ENCODE measurements around the gene CMIP. TPM values are rescaled to one million over a fixed set of nuclear protein-coding genes. Genes with fewer than 3 reads are reported as not detected.
A peak's percentile ranks its signal among the peaks of the same experiment; 100 is the strongest.

Gene CMIP
- total RNA-seq, 1 experiment from 2014 or later = 53.6 TPM

GRCh38 chr16:81530814-81531213 is 86.2 kb downstream of the CMIP start:
- peak; percentile 40 for DNase-seq (ENCODE audit: unreplicated experiment)
- H3K9me3 Mint-ChIP-seq (ENCODE audit: unreplicated experiment) = no peaks in the 10 kb centered on the region
- H3K4me3 Mint-ChIP-seq (ENCODE audit: unreplicated experiment) = peak overlapping the region; percentile 53
- intact Hi-C loops (cut with micrococcal nuclease) = loop anchor here (5.0 kb wide), 1 partner anchor 91 kb away; no protein-coding TSS in a partner anchor
- TF ChIP-seq CTCF (IDR thresholded peaks at IDR 0.05; ENCODE audit: unreplicated experiment) = no peak
- H3K27me3 Mint-ChIP-seq (ENCODE audit: insufficient read depth, unreplicated experiment) = no peaks in the 10 kb centered on the region
- peaks cover 65% of the 10 kb centered on the region for H3K4me1 Mint-ChIP-seq (ENCODE audit: insufficient read depth, unreplicated experiment)
- peaks cover 13% of the 10 kb centered on the region for H3K36me3 Mint-ChIP-seq (ENCODE audit: insufficient read depth, unreplicated experiment)
- peak overlapping the region; percentile 97 for H3K27ac Mint-ChIP-seq (ENCODE audit: low read depth, unreplicated experiment)
- ChIA-PET POLR2A (interaction anchor here (0.7 to 2.7 kb wide), 19 partner anchors 9 to 182 kb away, joined by 3 to 30 read pairs (median 5); partner anchors contain the start of gene CMIP), CTCF (interaction anchor here (0.5 to 1.5 kb wide), 6 partner anchors 17 to 258 kb away, joined by 3 to 6 read pairs (median 4); no protein-coding TSS in a partner anchor)
- TSS peak; percentile 50 for BruUV-seq (replicated peaks)

GRCh38 chr16:81531419-81531821 is 86.8 kb downstream of the CMIP start:
- BruUV-seq (replicated peaks) = no TSS peak
- no peaks in the 10 kb centered on the region for H3K27me3 Mint-ChIP-seq (ENCODE audit: insufficient read depth, unreplicated experiment)
- H3K9me3 Mint-ChIP-seq (ENCODE audit: unreplicated experiment) = no peaks in the 10 kb centered on the region
- DNase-seq (ENCODE audit: unreplicated experiment) = peak; percentile 92
- peaks cover 13% of the 10 kb centered on the region for H3K36me3 Mint-ChIP-seq (ENCODE audit: insufficient read depth, unreplicated experiment)
- peaks cover 60% of the 10 kb centered on the region for H3K4me1 Mint-ChIP-seq (ENCODE audit: insufficient read depth, unreplicated experiment)
- TF ChIP-seq CTCF (IDR thresholded peaks at IDR 0.05; ENCODE audit: unreplicated experiment) = no peak
- ChIA-PET POLR2A (interaction anchor here (0.8 to 2.7 kb wide), 12 partner anchors 10 to 182 kb away, joined by 3 to 30 read pairs (median 6); partner anchors contain the start of gene CMIP), CTCF (interaction anchor here (1.4 to 1.5 kb wide), 2 partner anchors 90 to 127 kb away, joined by 5 to 6 read pairs; no protein-coding TSS in a partner anchor)
- intact Hi-C loops (cut with micrococcal nuclease) = loop anchor here (5.0 kb wide), 1 partner anchor 91 kb away; no protein-coding TSS in a partner anchor
- H3K4me3 Mint-ChIP-seq (ENCODE audit: unreplicated experiment) = no peak overlapping the region
- peak overlapping the region; percentile 97 for H3K27ac Mint-ChIP-seq (ENCODE audit: low read depth, unreplicated experiment)

GRCh38 chr16:81532491-81533174 is 88.0 kb downstream of the CMIP start:
- ChIA-PET CTCF (interaction anchor here (0.6 to 0.7 kb wide), 2 partner anchors 212 to 528 kb away, joined by 3 read pairs; no protein-coding TSS in a partner anchor), POLR2A (interaction anchor here (0.6 to 2.7 kb wide), 8 partner anchors 9 to 183 kb away, joined by 3 to 30 read pairs (median 8); partner anchors contain the start of gene CMIP)
- peak overlapping the region; percentile 97 for H3K27ac Mint-ChIP-seq (ENCODE audit: low read depth, unreplicated experiment)
- intact Hi-C loops (cut with micrococcal nuclease) = loop anchor here (5.0 kb wide), 1 partner anchor 90 kb away; no protein-coding TSS in a partner anchor
- H3K9me3 Mint-ChIP-seq (ENCODE audit: unreplicated experiment) = no peaks in the 10 kb centered on the region
- no TSS peak for BruUV-seq (replicated peaks)
- DNase-seq (ENCODE audit: unreplicated experiment) = no peak
- TF ChIP-seq CTCF (IDR thresholded peaks at IDR 0.05; ENCODE audit: unreplicated experiment) = no peak
- no peaks in the 10 kb centered on the region for H3K27me3 Mint-ChIP-seq (ENCODE audit: insufficient read depth, unreplicated experiment)
- H3K4me3 Mint-ChIP-seq (ENCODE audit: unreplicated experiment) = no peak overlapping the region
- peaks cover 4% of the 10 kb centered on the region for H3K36me3 Mint-ChIP-seq (ENCODE audit: insufficient read depth, unreplicated experiment)
- H3K4me1 Mint-ChIP-seq (ENCODE audit: insufficient read depth, unreplicated experiment) = peaks cover 50% of the 10 kb centered on the region

GRCh38 chr16:81533175-81533507 is 88.5 kb downstream of the CMIP start:
- Mint-ChIP-seq H3K36me3 (ENCODE audit: insufficient read depth, unreplicated experiment) (peaks cover 4% of the 10 kb centered on the region), H3K4me1 (ENCODE audit: insufficient read depth, unreplicated experiment) (peaks cover 50% of the 10 kb centered on the region), H3K9me3 (ENCODE audit: unreplicated experiment) (no peaks in the 10 kb centered on the region), H3K27me3 (ENCODE audit: insufficient read depth, unreplicated experiment) (no peaks in the 10 kb centered on the region), H3K27ac (ENCODE audit: low read depth, unreplicated experiment) (peak overlapping the region; percentile 97), H3K4me3 (ENCODE audit: unreplicated experiment) (no peak overlapping the region)
- ChIA-PET CTCF (interaction anchor here (0.6 kb wide), 1 partner anchor 529 kb away, joined by 3 read pairs; no protein-coding TSS in a partner anchor), POLR2A (interaction anchor here (0.9 to 2.3 kb wide), 3 partner anchors 10 to 36 kb away, joined by 3 to 6 read pairs (median 6); no protein-coding TSS in a partner anchor)
- TF ChIP-seq CTCF (IDR thresholded peaks at IDR 0.05; ENCODE audit: unreplicated experiment) = no peak
- DNase-seq (ENCODE audit: unreplicated experiment) = no peak
- intact Hi-C loops (cut with micrococcal nuclease) = loop anchor here (5.0 kb wide), 1 partner anchor 89 kb away; no protein-coding TSS in a partner anchor
- BruUV-seq (replicated peaks) = no TSS peak
